ENCODE measurements around the gene AK6.
"Not testable (repeated sequence)": the region's sequence is repeated elsewhere in the genome, so short reads cannot be mapped to it uniquely, and the experiment has no call there.

The AK6 gene

GRCh38 chr5:69350664-69351063, 18.7 kb downstream of the AK6 start:
- no peak for DNase-seq (ENCODE audit: low read depth)
- H3K4me3 ChIP-seq (ENCODE audit: low read depth, low read length), result no peak overlapping the region
- TF ChIP-seq MYC (IDR thresholded peaks at IDR 0.05; ENCODE audit: low read depth, low read length), result no peak
- TF ChIP-seq MAX (IDR thresholded peaks at IDR 0.05; ENCODE audit: low read depth, low read length), result no peak
- TF ChIP-seq CTCF (IDR thresholded peaks at IDR 0.05; ENCODE audit: low read depth, low read length), result no peak
- no peak for TF ChIP-seq POLR2A (IDR thresholded peaks at IDR 0.05; ENCODE audit: extremely low read depth, insufficient read length)

- TF ChIP-seq CTCF (IDR thresholded peaks at IDR 0.05; ENCODE audit: low read depth, low read length) (no peak), POLR2A (IDR thresholded peaks at IDR 0.05; ENCODE audit: extremely low read depth, insufficient read length) (no peak), MAX (IDR thresholded peaks at IDR 0.05; ENCODE audit: low read depth, low read length) (no peak), MYC (IDR thresholded peaks at IDR 0.05; ENCODE audit: low read depth, low read length) (no peak)
- no peak overlapping the region for H3K4me3 ChIP-seq (ENCODE audit: low read depth, low read length)
- DNase-seq (ENCODE audit: low read depth), result no peak
These were observed 26.2 kb downstream of the AK6 start for GRCh38 chr5:69343083-69343482.

- TF ChIP-seq POLR2A (IDR thresholded peaks at IDR 0.05; ENCODE audit: extremely low read depth, insufficient read length) (no peak), MYC (IDR thresholded peaks at IDR 0.05; ENCODE audit: low read depth, low read length) (no peak), MAX (IDR thresholded peaks at IDR 0.05; ENCODE audit: low read depth, low read length) (no peak), CTCF (IDR thresholded peaks at IDR 0.05; ENCODE audit: low read depth, low read length) (no peak)
- no peak overlapping the region for H3K4me3 ChIP-seq (ENCODE audit: low read depth, low read length)
- no peak for DNase-seq (ENCODE audit: low read depth)
These were observed 27.7 kb downstream of the AK6 start for GRCh38 chr5:69341520-69342161.

- H3K4me3 ChIP-seq (ENCODE audit: low read depth, low read length), result no peak overlapping the region
- DNase-seq (ENCODE audit: low read depth), result peak; percentile 41
- TF ChIP-seq MYC (IDR thresholded peaks at IDR 0.05; ENCODE audit: low read depth, low read length), result no peak
- TF ChIP-seq POLR2A (IDR thresholded peaks at IDR 0.05; ENCODE audit: extremely low read depth, insufficient read length), result no peak
- no peak for TF ChIP-seq MAX (IDR thresholded peaks at IDR 0.05; ENCODE audit: low read depth, low read length)
- no peak for TF ChIP-seq CTCF (IDR thresholded peaks at IDR 0.05; ENCODE audit: low read depth, low read length)
These were observed 33.9 kb downstream of the AK6 start for GRCh38 chr5:69335341-69335935.

GRCh38 chr5:69334793-69335268, 34.5 kb downstream of the AK6 start:
- no peak for TF ChIP-seq MAX (IDR thresholded peaks at IDR 0.05; ENCODE audit: low read depth, low read length)
- peak; percentile 57 for TF ChIP-seq CTCF (IDR thresholded peaks at IDR 0.05; ENCODE audit: low read depth, low read length)
- TF ChIP-seq MYC (IDR thresholded peaks at IDR 0.05; ENCODE audit: low read depth, low read length), result no peak
- no peak for TF ChIP-seq POLR2A (IDR thresholded peaks at IDR 0.05; ENCODE audit: extremely low read depth, insufficient read length)
- peak; percentile 86 for DNase-seq (ENCODE audit: low read depth)
- H3K4me3 ChIP-seq (ENCODE audit: low read depth, low read length), result no peak overlapping the region

GRCh38 chr5:69333668-69334315, 35.5 kb downstream of the AK6 start:
- DNase-seq (ENCODE audit: low read depth); H3K4me3 ChIP-seq (ENCODE audit: low read depth, low read length): not testable (repeated sequence)

All from NB4 (cell line).